Measurements from ENCODE around the gene RETREG1.
"Not testable (repeated sequence)": the region's sequence is repeated elsewhere in the genome, so short reads cannot be mapped to it uniquely, and the experiment has no call there.

The RETREG1 gene

GRCh38 chr5:16615741-16616535, 859 bp downstream of the RETREG1 start:
- no peak for DNase-seq

DNA sequence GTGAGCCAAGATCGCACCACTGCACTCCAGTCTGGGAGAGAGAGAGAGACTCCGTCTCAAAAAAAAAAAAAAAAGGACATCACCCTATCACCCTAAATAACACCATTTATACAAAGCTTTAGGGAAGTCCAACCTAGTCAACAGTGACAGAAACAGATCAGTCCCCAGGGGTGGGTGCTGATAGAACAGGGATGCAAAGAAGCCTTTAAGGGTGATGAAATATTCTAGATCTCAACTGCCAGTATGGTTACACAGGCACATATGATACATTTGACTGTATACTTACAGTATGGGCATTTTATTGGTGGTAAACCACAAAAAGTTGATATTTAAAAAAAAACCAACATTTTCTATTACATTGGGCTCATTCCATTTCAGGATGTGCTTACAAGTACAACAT, 4.8 kb downstream of the RETREG1 start:
- DNase-seq: no peak

DNA sequence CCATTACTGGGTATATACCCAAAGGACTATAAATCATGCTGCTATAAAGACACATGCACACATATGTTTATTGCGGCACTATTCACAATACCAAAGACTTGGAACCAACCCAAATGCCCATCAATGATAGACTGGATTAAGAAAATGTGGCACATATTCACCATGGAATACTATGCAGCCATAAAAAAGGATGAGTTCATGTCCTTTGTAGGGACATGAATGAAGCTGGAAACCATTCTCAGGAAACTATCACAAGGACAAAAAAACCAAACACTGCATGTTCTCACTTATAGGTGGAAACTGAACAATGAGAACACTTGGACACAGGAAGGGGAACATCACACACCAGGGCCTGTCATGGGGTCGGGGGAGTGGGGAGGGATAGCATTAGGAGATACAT, 5.9 kb downstream of the RETREG1 start:
- not testable (repeated sequence) for DNase-seq

DNA sequence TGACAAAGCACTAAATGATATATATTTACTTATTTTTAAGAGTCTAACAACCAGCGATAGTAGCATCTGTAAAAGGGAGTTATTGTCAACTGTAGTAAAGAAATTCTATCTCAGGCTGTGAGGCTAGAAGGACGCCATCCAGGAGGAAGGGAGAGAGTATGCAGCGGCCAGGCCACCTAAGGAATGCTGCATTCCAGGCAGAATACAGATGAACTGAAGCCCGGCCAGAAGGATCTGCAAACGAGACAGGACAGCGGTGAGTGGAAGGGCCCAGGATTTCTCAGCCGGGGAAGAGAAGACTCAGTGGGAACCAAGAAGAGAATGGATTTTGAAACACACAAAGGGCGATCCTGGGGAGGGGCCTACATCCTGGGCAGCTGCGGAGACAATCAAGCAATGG, 7.4 kb downstream of the RETREG1 start:
- no peak for DNase-seq

DNA sequence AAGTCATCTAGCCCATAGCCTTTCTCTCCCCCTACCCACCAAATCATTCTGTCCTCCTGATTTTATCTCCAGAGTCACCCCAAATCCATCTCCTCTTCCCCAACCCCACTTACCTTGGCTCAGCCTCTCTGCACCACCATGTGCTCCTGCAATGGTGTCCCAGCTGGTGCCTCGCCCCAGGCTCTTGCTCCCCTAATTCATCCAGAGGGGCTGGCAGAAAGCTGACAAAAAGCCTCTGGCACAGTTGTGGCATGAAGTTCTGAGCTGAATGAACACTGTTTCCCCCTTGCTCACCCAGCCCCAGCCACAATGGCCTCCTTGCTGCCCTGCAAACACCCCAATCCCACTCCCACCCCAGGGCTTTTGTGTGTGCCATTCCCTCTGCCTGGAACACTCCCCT, 10.2 kb downstream of the RETREG1 start:
- DNase-seq: no peak

GRCh38 chr5:16603701-16604100, 13.1 kb downstream of the RETREG1 start:
- DNase-seq: no peak

DNA sequence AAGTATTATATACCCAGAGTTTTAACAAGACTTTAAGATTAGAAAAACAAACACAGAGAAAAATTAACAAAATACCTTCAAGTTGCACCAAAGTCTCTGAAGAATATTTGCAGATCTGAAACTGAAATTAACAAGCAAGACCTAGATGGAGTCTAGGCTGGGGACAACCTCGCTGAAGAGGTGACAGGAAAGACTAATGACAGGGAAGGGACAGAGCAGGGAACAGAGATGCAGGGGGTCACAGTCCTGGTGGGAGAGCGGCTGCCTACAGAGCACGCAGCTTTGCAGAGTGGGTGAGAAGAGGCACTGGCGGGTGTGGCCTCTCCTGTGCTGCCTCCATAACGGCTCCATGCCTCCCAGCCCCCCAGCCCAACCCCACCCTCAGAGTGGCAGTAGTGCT, 13.5 kb downstream of the RETREG1 start:
- no peak for DNase-seq

DNA sequence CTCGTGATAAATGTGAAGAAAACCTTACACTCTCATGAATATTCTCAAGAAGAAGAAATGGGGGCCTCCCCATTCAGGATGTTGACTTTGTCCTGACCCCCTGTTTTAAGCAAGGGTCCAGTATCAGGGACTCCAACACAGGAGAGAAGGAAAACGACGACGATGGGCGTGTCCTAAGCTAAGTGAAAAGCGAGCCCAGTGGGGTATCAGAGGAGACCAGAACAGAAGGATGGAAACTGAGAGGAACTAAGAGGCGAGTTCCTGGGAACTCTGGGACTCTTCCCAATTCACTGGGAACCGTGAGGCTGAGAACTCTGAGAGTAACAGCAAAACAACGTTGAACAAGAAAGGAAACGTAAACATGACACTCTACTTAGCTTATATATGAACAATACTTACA, 14.6 kb downstream of the RETREG1 start:
- DNase-seq: no peak

- DNase-seq: no peak
Observed at GRCh38 chr5:16600946-16601345, 15.9 kb downstream of the RETREG1 start.

DNA sequence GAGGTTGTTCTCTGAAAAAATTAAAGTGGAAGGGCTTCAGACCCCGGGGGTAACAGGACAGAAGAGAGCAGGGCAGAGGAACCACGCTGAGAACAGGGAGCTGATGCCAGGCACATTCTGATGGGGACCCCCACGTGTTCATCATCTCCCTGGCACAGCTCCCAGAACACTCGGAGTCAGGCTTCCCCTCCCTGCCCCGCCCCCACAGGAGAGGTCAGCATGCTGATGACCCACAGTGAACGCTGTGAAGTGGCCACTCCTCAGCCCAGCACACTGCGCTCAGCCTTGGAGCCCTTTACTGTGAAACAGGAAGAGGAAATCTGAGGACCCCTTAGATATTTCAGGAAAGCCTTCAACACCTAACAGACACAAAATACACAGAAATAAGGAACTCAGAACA, 16.4 kb downstream of the RETREG1 start:
- no peak for DNase-seq

- DNase-seq: no peak
Observed at GRCh38 chr5:16597946-16598694, 18.7 kb downstream of the RETREG1 start.

- DNase-seq: no peak
Observed at GRCh38 chr5:16596581-16596940, 20.2 kb downstream of the RETREG1 start.

- no peak for DNase-seq
Observed at GRCh38 chr5:16595881-16596580, 20.8 kb downstream of the RETREG1 start.

DNA sequence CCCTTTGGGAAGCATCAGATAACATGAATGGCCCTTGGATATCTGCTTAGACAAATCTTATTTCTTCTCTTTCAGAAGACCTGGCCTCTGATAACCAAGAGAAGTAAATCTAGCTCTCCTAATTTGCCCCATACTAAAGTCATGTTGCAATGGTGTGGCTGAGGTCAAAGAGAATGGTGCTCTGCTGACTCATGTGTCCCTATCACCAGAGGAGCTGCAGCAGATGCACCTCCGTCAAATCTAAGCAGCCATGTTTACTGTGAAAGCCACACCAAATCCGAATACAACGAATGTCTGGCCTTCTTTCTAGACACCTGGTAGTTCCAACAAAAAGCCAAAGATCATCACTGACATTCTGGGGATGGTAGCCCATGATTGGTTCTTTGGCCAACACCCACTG, 23.2 kb downstream of the RETREG1 start:
- no peak for DNase-seq

DNA sequence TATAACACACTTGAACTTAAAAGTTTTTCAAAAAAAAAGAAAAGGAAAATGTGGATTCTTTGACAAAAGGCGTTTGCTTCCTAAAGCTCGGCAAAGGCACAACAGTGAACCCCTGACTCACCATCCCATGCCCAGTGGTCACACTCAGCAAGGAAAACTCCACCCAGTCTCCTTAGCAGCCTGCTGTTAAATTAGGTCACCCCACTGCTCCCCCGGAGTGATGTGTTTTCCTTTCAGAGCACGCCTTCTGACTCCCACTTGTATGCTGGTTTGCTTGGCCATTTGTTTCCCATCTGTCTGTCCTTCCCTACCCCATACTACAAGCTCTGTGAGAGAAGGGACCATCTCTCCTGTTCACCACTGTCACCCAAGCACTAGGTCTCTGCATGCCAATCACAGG, 23.8 kb downstream of the RETREG1 start:
- no peak for DNase-seq

DNA sequence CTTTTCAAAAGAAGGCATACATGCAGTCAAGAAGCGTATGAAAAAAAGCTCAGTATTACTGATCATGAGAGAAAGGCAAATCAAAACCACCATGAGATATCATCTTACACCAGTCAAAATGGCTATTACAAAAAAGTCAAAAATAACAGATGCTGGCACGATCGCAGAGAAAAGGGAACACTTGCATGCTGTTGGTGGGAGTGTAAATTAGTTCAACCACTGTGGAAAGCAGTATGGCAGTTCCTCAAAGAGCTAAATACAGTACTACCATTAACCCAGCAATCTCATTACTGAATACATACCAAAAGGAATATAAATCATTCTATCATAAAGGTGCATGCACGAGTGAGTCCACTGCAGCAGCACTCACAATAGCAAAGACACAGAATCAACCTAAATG, 24.5 kb downstream of the RETREG1 start:
- DNase-seq: no peak

- no peak for DNase-seq
Observed at GRCh38 chr5:16590685-16591084, 26.1 kb downstream of the RETREG1 start.

DNA sequence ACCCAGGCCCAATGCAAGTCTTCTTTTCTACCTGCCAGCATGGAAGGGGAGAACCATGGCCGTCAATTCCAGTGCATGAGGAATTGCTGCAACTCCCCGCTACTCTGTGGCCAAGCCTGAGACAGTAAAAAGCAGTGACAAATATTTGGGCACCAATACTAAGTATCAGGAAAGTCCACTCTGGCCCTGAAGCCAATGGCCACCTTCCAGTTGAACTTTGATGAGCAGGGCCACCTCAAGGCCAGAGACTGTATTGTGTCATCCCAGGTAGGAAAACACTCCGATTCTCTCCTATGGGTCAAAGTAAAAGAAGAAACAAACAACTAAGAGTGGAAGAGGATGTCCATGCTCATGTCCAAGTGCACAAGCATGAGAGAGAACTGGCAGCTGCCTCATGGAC, 27.1 kb downstream of the RETREG1 start:
- DNase-seq: no peak

GRCh38 chr5:16588434-16589214, 28.2 kb downstream of the RETREG1 start:
- DNase-seq: no peak

DNA sequence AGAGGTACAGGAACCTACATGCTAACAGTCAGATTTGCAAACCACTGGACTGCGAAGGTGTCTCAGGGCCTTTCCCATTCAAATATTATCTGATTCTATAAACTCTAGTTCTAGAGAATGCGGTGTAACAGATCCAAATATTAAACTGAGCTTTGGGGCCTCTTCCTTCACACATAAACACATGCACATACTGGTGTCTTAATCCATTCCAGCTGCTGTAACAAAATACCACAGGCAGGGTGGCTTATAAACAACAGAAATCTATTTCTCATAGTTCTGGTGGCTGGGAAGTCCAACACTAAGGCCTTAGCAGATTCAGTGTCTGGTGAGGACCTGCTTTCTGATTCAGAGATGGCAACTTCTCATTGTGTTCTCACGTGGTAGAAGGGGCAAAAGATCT, 30.2 kb downstream of the RETREG1 start:
- DNase-seq: no peak

- DNase-seq: no peak
Observed at GRCh38 chr5:16585041-16585667, 31.6 kb downstream of the RETREG1 start.

DNA sequence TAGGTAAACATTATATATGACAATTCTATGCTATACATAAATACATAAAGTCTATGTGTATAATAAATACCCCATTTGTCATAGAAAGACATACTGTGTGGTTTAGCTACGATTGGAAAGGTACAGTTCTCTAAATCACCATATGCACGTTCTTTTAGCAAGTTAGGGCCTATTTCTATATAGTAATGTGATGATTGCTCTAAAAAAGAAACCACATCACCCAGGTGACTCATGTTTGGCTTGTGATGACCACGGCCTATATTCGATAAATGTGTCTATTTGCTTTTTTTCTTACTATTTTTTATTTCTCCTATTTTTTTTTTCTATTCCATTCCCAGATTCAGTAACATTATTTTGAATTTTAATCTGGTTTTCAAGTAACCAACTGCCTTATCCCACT, 34.7 kb downstream of the RETREG1 start:
- DNase-seq: no peak

GRCh38 chr5:16580382-16580781, 36.4 kb downstream of the RETREG1 start:
- no peak for DNase-seq

Measured in NCI-H510A (cell line).